A549 (cell line): ENCODE data around the gene THPO. TPM values are rescaled to one million over a fixed set of nuclear protein-coding genes. Genes with fewer than 3 reads are reported as not detected.

ENCODE experiments used
- ATAC-seq, 2 experiments: fragments of 200-7000 bp in 1 of 2; fragments of >200 bp in 1 of 2; cut with Nextera tagmentation in 1 of 2; cut with Tn5 transposase in 1 of 2; 3 replicates each; pipeline versions ENCODE4 v1.8.0 to v1.9.1; 2018 to 2020; ENCODE audit warnings: mild to moderate bottlenecking in 1 of 2, moderate library complexity in 1 of 2
- CTCF ChIA-PET: fragments of 300-600 bp; sonication (Branson Sonifier 250); formaldehyde crosslinking; extraction: SDS; loops from one replicate; lab custom pipeline; 2021; ENCODE audit warnings: antibody characterized with exemption, inconsistent platforms; lab: Yijun Ruan, JAX
- POLR2A ChIA-PET: fragments of 350-600 bp; formaldehyde crosslinking; extraction: SDS; loops from one replicate; lab custom pipeline; 2021; ENCODE audit warnings: antibody characterized with exemption, inconsistent platforms; lab: Yijun Ruan, JAX
- DNase-seq, 2 experiments: peaks; one replicate each; pipeline versions ENCODE4 v3.0.0 to v3.0.0-alpha.2; 2011 to 2016; ENCODE audit warnings: low read depth in 1 of 2, low spot score in 1 of 2
- FAIRE-seq: peaks from 2 replicates; lab custom pipeline; 2011; peaks lifted over from hg19 to GRCh38; lab: Jason Lieb, UNC
- H3K27ac ChIP-seq, 2 experiments: fragments of >200 bp; sonication (Bioruptor Twin); formaldehyde crosslinking; 3 replicates each; pipeline ENCODE4 v1.5.1; 2016 to 2017
- H3K4me1 ChIP-seq: fragments of >200 bp; sonication (Bioruptor Twin); formaldehyde crosslinking; 3 replicates; pipeline ENCODE4 v1.6.1; 2016
- H3K4me2 ChIP-seq: fragments of >200 bp; sonication (Bioruptor Twin); formaldehyde crosslinking; 3 replicates; pipeline ENCODE4 v1.6.1; 2016
- H3K4me3 ChIP-seq: fragments of >200 bp; sonication (Bioruptor Twin); formaldehyde crosslinking; 3 replicates; pipeline ENCODE4 v1.5.1; 2016
- H3K9me3 ChIP-seq: fragments of >200 bp; sonication (Bioruptor Twin); formaldehyde crosslinking; 3 replicates; pipeline ENCODE4 v1.6.1; 2016
- CBX2 ChIP-seq: fragments of 200-600 bp; sonication (generic); IDR thresholded peaks from 2 replicates; pipeline ENCODE4 v1.6.1; 2016; ENCODE audit warnings: low read depth, mild to moderate bottlenecking, borderline replicate concordance
- CEBPB ChIP-seq, 2 experiments: fragments of >200 bp in 1 of 2; sonication (Bioruptor Twin) in 1 of 2; formaldehyde crosslinking in 1 of 2; IDR thresholded peaks; 2 replicates each; pipeline ENCODE4 v1.6.1; 2012 to 2016
- EHF ChIP-seq: fragments of 250-450 bp; sonication (Bioruptor Pico); IDR thresholded peaks from 2 replicates; pipeline ENCODE4 v1.5.0; 2020; ENCODE audit warnings: mild to moderate bottlenecking
- EHMT2 ChIP-seq: fragments of 200-600 bp; sonication (generic); IDR thresholded peaks from 2 replicates; pipeline ENCODE4 v1.6.1; 2016; ENCODE audit warnings: antibody characterized with exemption, low read depth, mild to moderate bottlenecking, moderate library complexity
- EP300 ChIP-seq, 2 experiments: fragments of >200 bp; sonication (Bioruptor Twin); formaldehyde crosslinking; IDR thresholded peaks; 2 replicates in 1 of 2; 3 replicates in 1 of 2; pipeline ENCODE4 v1.6.1; 2016 to 2017
- ESRRA ChIP-seq: fragments of 150-350 bp; IDR thresholded peaks from 2 replicates; pipeline ENCODE4 v1.6.1; 2014; ENCODE audit warnings: mild to moderate bottlenecking, low read length, borderline replicate concordance
- FOSB ChIP-seq: fragments of 250-450 bp; sonication (Bioruptor Pico); IDR thresholded peaks from 2 replicates; pipeline ENCODE4 v1.5.0; 2020; ENCODE audit warnings: mild to moderate bottlenecking, moderate library complexity
- FOSL2 ChIP-seq, 2 experiments: fragments of 450-650 bp in 1 of 2; fragments of >200 bp in 1 of 2; sonication (Bioruptor Twin) in 1 of 2; formaldehyde crosslinking; IDR thresholded peaks; 2 replicates each; pipeline versions ENCODE4 v1.5.0 to v1.6.1; 2016 to 2020; ENCODE audit warnings: mild to moderate bottlenecking in 1 of 2, moderate library complexity in 1 of 2
- GATA3 ChIP-seq: IDR thresholded peaks from 2 replicates; pipeline ENCODE4 v1.6.1; 2012; ENCODE audit warnings: borderline replicate concordance
- HEYL ChIP-seq: fragments of 250-450 bp; sonication (Bioruptor Pico); IDR thresholded peaks from 2 replicates; pipeline ENCODE4 v1.8.0; 2021; ENCODE audit warnings: mild to moderate bottlenecking, moderate library complexity
- HOXB13 ChIP-seq: fragments of 250-450 bp; sonication (Bioruptor Pico); IDR thresholded peaks from 2 replicates; pipeline ENCODE4 v1.5.0; 2020; ENCODE audit warnings: low read depth, mild to moderate bottlenecking, moderate library complexity
- JUN ChIP-seq, 2 experiments: fragments of >200 bp; sonication (Bioruptor Twin); formaldehyde crosslinking; IDR thresholded peaks; 2 replicates in 1 of 2; 3 replicates in 1 of 2; pipeline ENCODE4 v1.6.1; 2016 to 2017
- KDM1A ChIP-seq: fragments of 200-600 bp; sonication (generic); IDR thresholded peaks from 2 replicates; pipeline ENCODE4 v1.6.1; 2016; ENCODE audit warnings: low read depth, mild to moderate bottlenecking
- KDM5A ChIP-seq: fragments of 200-600 bp; sonication (generic); IDR thresholded peaks from 2 replicates; pipeline ENCODE4 v1.6.1; 2016; ENCODE audit warnings: antibody characterized with exemption, mild to moderate bottlenecking
- MAFK ChIP-seq: fragments of 450-650 bp; IDR thresholded peaks from 2 replicates; pipeline ENCODE4 v1.6.1; 2014; ENCODE audit not compliant: partially characterized antibody
- NFE2L2 ChIP-seq: fragments of 150-350 bp; conservative IDR thresholded peaks from 2 replicates; pipeline ENCODE4 v1.6.1; 2014; ENCODE audit warnings: low read length
- POLR2AphosphoS2 ChIP-seq: conservative IDR thresholded peaks from 2 replicates; pipeline ENCODE4 v1.6.1; 2012; ENCODE audit warnings: low read length, improper control_type of control experiment, inconsistent platforms
- TFCP2L1 ChIP-seq: fragments of 250-450 bp; sonication (Bioruptor Pico); IDR thresholded peaks from 2 replicates; pipeline ENCODE4 v1.5.0; 2021; ENCODE audit warnings: mild to moderate bottlenecking
- ZC3H11A ChIP-seq: fragments of 450-650 bp; IDR thresholded peaks from 2 replicates; pipeline ENCODE4 v1.6.1; 2014; ENCODE audit warnings: antibody characterized with exemption, mild to moderate bottlenecking
- ZNF302 ChIP-seq: fragments of 250-450 bp; sonication (Bioruptor Pico); IDR thresholded peaks from 2 replicates; pipeline ENCODE4 v1.9.0; 2021; ENCODE audit warnings: inconsistent platforms, mild to moderate bottlenecking, moderate library complexity
- WGBS: methylation state at CpG from one replicate; pipeline ENCODE4 v1.1.6; 2017; ENCODE audit errors: missing lambda C conversion rate; 5-methylcytosine and 5-hydroxymethylcytosine counted together
- polyA plus RNA-seq, 4 experiments: library from polyadenylated mRNA; depleted of rRNA in 3 of 4; stranded (reverse); fragments of >200 nt; fragmentation: RNase III in 1 of 4; extraction: RNeasy Plus Mini Kit Qiagen cat#74134 plus additional on column Dnase treatment in 1 of 4; gene quantifications; 2 replicates in 3 of 4; 3 replicates in 1 of 4; pipeline ENCODE4 v1.2.3, GENCODE V29; 2011 to 2017
- TF ChIP-seq, protein P1 (sequence below): fragments of >200 bp; sonication (Bioruptor Twin); formaldehyde crosslinking; IDR thresholded peaks from 3 replicates; pipeline ENCODE4 v1.5.1; 2016
- TF ChIP-seq, protein P2 (sequence below): IDR thresholded peaks from 2 replicates; pipeline ENCODE4 v1.6.1; 2012
- TF ChIP-seq, protein P3 (sequence below): fragments of 250-450 bp; sonication (Bioruptor Pico); IDR thresholded peaks from 2 replicates; pipeline ENCODE4 v1.5.0; 2020; ENCODE audit warnings: low read depth, mild to moderate bottlenecking, moderate library complexity
- TF ChIP-seq, protein P4 (sequence below): IDR thresholded peaks from 2 replicates; pipeline ENCODE4 v1.6.1; 2012; ENCODE audit warnings: low read depth, borderline replicate concordance
- TF ChIP-seq, protein P5 (sequence below): fragments of >200 bp; sonication (Bioruptor Twin); formaldehyde crosslinking; IDR thresholded peaks from 3 replicates; pipeline ENCODE4 v1.6.1; 2016

THPO gene
- polyA plus RNA-seq, 2 of the 4 experiments (the other 2 are of a cell fraction), result 0.06 TPM; not detected in 1

DNA sequence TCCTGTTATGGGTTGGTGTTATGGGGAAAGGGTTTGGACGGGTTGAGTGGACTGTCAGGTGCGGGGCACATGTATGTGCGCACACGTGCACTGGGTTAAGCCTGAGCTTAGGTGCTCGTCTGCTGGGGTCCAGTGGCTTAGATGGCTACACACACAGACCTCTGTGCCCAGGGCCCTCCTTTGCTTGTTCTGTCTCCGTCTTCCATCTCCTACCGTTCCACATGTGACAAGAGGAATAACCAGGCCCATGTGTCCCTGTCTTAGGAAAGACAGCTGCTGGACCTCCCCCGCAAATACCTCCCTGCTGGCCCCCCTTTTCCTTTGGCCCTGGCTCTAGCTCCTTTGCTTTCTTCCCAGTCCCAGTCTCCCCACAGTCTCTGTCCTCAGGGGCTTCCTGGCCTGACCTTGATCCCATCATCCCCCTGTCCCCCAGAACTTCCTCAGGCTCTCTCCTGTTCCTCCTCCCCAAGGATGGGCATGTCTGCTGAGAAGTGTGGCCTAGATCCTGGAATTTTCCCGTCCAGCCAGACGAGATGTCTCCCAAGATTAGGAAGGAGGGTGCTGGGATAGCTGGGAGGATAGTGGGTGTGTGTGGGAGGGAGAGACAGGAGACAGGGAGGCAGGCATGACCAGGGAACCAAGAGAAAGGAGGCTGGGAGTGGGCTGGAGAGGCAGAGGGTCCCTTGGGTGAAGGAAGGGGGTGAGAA, 797 bp upstream of the THPO start (continued):
- TF ChIP-seq, protein P1, sequence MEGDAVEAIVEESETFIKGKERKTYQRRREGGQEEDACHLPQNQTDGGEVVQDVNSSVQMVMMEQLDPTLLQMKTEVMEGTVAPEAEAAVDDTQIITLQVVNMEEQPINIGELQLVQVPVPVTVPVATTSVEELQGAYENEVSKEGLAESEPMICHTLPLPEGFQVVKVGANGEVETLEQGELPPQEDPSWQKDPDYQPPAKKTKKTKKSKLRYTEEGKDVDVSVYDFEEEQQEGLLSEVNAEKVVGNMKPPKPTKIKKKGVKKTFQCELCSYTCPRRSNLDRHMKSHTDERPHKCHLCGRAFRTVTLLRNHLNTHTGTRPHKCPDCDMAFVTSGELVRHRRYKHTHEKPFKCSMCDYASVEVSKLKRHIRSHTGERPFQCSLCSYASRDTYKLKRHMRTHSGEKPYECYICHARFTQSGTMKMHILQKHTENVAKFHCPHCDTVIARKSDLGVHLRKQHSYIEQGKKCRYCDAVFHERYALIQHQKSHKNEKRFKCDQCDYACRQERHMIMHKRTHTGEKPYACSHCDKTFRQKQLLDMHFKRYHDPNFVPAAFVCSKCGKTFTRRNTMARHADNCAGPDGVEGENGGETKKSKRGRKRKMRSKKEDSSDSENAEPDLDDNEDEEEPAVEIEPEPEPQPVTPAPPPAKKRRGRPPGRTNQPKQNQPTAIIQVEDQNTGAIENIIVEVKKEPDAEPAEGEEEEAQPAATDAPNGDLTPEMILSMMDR, result no peak
- no peak for TF ChIP-seq CEBPB (IDR thresholded peaks at IDR 0.05)
- no peak for TF ChIP-seq JUN (IDR thresholded peaks at IDR 0.05)
- TF ChIP-seq KDM5A, result no peak

DNA sequence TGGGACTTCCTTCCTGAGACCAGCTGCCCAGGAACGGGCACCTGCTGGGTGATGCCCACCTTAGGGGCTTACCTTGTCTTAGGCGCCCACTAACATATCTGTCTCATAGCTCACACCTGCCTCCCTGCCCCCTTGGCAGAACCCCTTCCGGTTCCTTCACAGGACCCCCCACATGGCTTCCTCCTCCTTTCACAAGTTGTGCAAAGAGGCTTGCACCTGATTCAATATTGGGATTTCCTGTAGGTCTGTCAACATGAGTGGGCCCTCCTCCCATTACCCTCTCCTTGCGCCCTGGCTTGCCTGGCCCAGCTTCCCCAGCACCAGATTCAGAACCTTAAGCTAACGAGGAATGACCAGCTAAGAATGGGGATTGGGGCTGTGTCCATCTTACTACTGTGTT, 633 bp downstream of the THPO start:
- Histone ChIP-seq H3K27ac (no peak overlapping the region), H3K4me2 (no peak overlapping the region), H3K9me3 (no peaks in the 10 kb centered on the region), H3K4me3 (no peak overlapping the region), H3K4me1 (0 out of 3 replicates have a peak, but pooled peaks cover 4% of the 10 kb centered on the region)
- FAIRE-seq (no peak), DNase-seq (no peak), ATAC-seq (no peak)
- ChIA-PET CTCF (interaction anchor here (0.6 to 13.6 kb wide), 4 partner anchors 14 to 164 kb away, joined by 3 to 171 read pairs (median 5); no protein-coding TSS in a partner anchor), POLR2A (no interaction called here)
- TF ChIP-seq, protein P2, sequence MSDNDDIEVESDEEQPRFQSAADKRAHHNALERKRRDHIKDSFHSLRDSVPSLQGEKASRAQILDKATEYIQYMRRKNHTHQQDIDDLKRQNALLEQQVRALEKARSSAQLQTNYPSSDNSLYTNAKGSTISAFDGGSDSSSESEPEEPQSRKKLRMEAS, result no peak
- TF ChIP-seq TFCP2L1 (CRISPR knock-in tag) (no peak), MAFK (no peak), ZC3H11A (no peak), NFE2L2 (no peak), HEYL (CRISPR knock-in tag) (no peak), FOSB (no peak), FOSL2 (IDR thresholded peaks at IDR 0.05) (no peak), FOSL2 (CRISPR knock-in tag; IDR thresholded peaks at IDR 0.05) (no peak)
- TF ChIP-seq, protein P3, sequence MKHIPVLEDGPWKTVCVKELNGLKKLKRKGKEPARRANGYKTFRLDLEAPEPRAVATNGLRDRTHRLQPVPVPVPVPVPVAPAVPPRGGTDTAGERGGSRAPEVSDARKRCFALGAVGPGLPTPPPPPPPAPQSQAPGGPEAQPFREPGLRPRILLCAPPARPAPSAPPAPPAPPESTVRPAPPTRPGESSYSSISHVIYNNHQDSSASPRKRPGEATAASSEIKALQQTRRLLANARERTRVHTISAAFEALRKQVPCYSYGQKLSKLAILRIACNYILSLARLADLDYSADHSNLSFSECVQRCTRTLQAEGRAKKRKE (CRISPR knock-in tag), result no peak
- TF ChIP-seq, protein P4, sequence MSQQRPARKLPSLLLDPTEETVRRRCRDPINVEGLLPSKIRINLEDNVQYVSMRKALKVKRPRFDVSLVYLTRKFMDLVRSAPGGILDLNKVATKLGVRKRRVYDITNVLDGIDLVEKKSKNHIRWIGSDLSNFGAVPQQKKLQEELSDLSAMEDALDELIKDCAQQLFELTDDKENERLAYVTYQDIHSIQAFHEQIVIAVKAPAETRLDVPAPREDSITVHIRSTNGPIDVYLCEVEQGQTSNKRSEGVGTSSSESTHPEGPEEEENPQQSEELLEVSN, result no peak
- TF ChIP-seq, protein P1, result no peak
- 77% methylated on average over 5 of the region's 5 CpGs for WGBS

DNA sequence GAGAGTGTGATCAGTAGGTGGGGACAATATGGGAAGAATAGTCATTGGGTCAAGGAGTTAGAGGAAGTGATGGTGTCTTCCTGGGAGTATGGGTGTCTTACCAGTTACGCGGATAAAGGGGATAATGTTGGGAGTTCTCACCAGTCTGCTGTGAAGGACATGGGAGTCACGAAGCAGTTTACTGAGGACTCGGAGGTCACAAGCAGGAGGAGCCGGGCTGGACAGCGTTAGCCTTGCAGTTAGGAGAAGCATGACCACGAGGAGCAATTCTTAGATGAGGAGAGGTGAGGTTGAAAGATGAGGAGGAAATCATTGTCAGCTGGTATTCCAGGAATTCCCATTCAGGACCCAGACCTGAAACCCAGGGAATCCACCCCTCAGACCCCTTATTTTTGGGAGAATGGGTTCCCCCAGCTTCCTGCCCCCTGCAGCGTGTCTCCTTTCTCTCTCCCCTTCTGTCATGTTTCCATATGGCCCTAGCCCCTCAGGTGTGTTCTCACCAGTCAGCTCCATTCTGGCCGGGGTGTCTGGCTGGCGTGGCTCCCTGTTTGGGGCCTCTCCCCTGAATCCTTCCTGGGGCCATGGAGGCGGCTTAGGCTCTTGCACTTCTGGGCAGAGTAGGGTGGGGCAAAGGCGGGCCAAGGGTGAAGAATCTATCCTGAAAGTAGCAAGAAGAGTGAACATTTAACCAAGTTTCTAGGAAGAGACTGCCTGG, 2.1 kb downstream of the THPO start:
- POLR2A ChIA-PET, result interaction anchor here (0.6 kb wide), 1 partner anchor 92 kb away, joined by 5 read pairs; no protein-coding TSS in a partner anchor
- no peak for TF ChIP-seq ESRRA
- no peak for TF ChIP-seq POLR2AphosphoS2
- TF ChIP-seq HOXB13, result no peak
- no peak for TF ChIP-seq EP300 (IDR thresholded peaks at IDR 0.05)
- no peak for TF ChIP-seq EHMT2
- TF ChIP-seq, protein P5, sequence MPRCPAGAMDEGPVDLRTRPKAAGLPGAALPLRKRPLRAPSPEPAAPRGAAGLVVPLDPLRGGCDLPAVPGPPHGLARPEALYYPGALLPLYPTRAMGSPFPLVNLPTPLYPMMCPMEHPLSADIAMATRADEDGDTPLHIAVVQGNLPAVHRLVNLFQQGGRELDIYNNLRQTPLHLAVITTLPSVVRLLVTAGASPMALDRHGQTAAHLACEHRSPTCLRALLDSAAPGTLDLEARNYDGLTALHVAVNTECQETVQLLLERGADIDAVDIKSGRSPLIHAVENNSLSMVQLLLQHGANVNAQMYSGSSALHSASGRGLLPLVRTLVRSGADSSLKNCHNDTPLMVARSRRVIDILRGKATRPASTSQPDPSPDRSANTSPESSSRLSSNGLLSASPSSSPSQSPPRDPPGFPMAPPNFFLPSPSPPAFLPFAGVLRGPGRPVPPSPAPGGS, result no peak
- TF ChIP-seq MAFK, result no peak
- no peak for TF ChIP-seq EHF (CRISPR knock-in tag)
- TF ChIP-seq, protein P4, result no peak
- no peak for TF ChIP-seq CBX2
- no peak for TF ChIP-seq GATA3
- TF ChIP-seq ZNF302, result no peak
- TF ChIP-seq ZC3H11A, result no peak
- no peak for TF ChIP-seq KDM1A

More for the DNA sequence above, 2.1 kb downstream of the THPO start:
- Histone ChIP-seq H3K9me3 (no peaks in the 10 kb centered on the region), H3K4me3 (no peak overlapping the region), H3K4me2 (no peak overlapping the region), H3K4me1 (peaks cover 12% of the 10 kb centered on the region; the same call in 2 of the 3 replicates), H3K27ac (no peak overlapping the region)
- CTCF ChIA-PET, result interaction anchor here (1.0 to 13.6 kb wide), 9 partner anchors 13 to 481 kb away, joined by 3 to 171 read pairs (median 3); no protein-coding TSS in a partner anchor
- 66% methylated on average over 12 of the region's 12 CpGs for WGBS
- FAIRE-seq (no peak), DNase-seq (no peak), ATAC-seq (no peak)
